LoVo (cell line): ENCODE data around the gene TUBB4B.

ENCODE experiments used
- DNase-seq: peaks from one replicate; pipeline ENCODE4 v3.0.0-alpha.2; 2016; ENCODE audit warnings: low spot score

The TUBB4B gene

DNA sequence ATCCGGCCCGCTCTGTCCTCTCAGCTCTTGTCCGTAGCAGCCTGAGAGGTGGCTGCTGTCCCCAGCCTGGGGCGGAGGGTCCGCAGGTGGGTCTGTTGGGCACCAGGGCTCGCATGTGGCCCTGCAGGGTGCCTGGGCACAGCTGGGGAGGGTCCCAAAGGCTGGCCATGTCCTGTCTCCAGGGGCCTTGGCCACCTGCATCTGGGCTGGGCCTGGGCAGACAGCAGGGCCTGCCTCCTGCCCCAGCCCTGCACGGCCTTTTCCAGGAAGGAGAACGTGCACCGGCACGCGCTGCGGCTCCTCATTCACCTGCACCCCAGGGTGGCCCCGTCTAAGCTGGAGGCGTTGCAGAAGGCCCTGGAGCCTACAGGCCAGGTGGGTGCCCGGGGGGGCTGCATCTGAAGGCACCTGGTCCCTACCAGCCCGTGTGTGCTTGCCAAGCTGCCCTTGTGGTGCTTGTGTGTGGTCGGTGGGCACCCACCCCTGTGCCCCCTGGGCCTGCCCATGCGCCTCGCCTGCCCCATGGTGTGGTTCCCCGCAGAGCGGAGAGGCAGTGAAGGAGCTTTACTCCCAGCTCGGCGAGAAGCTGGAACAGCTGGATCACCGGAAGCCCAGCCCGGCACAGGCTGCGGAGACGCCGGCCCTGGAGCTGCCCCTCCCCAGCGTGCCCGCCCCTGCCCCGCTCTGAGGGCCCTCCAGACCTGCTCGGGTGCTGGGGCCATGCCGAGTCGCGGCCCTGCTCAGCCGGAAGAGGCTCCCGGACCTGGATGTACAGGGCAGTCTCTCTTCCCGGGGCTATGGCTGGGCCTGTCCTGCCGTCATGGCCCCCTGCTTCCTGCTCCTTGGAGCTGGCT lies 31.4 kb downstream of the TUBB4B start:
- no peak for DNase-seq

- no peak for DNase-seq
Observed at GRCh38 chr9:137273095-137273490, 32.0 kb downstream of the TUBB4B start.

DNA sequence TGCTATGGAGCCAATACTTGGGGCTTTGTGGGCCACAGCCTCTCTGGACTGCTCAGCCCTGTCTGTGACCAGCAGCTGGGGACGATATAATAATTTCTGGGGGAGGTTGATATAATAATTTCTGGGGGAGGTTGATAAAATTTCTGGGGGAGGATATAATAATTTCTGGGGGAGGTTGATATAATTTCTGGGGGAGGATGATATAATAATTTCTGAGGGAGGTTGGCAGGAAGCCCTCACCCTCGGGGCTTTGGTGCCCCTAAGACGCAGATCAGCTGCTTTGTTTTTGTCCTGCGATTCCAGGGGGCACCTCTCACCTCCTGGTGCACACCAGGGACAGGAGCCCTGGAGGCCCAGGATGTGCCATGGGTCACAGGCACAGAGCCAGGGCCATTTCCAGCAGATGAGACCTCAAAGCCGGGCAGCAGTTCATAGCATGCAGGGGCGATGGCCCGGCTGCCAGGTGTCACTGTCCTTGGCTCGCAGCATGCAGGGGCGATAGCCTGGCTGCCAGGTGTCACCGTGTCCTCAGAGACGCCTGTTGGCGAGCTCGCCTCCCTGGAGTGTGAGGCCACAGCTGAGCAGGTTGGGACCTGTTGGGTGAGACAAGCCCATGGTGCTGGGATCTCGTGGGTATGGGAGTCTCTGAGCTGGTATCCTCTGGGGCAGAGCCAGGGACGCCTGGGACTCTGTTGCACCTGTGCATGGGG lies 32.7 kb downstream of the TUBB4B start:
- DNase-seq: no peak

- no peak for DNase-seq
Observed at GRCh38 chr9:137275203-137275587, 34.1 kb downstream of the TUBB4B start.

DNA sequence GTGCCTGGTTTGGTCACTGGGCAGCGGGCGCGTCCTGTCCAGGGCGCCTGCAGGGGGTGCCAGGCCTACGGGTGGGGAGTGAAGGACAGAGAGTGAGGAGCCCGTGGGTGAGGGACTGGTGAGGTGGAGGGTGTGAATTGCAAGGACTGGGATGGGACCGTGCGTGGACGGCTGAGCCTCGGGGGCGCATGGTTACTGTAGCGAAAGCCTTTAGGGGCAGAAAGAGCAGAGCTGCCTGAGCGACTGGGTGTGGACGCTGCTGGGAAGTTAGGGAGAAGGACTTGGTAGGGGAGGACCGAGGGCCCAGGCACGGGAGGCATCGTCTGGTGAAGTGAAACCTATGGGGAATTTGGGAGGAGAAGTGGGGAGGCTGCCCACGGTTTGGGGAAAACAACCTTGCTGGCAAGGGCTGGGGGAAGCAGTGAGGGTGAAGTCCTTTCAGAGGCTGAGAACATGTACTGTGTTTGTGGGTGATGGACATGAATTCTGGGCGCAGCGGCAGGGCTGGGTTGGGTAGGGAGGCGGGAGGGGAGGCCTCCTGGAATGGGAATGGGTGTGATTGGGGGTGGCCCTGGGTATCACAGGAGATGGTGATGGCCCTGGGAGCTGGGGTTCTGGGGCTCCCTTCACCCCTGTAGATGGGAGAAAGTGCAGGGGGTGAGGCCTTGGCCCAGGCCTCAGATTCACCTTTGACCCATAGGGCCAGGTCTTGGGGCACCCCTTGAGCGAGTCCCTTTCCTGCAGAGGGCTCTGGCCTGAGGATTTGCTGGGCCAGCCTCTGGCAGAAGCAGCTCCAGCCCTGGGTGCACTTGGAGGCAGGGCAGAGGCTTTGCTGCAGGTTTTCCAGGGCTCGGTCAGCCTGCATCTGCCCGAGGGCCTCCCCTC lies 34.7 kb downstream of the TUBB4B start:
- DNase-seq: no peak

DNA sequence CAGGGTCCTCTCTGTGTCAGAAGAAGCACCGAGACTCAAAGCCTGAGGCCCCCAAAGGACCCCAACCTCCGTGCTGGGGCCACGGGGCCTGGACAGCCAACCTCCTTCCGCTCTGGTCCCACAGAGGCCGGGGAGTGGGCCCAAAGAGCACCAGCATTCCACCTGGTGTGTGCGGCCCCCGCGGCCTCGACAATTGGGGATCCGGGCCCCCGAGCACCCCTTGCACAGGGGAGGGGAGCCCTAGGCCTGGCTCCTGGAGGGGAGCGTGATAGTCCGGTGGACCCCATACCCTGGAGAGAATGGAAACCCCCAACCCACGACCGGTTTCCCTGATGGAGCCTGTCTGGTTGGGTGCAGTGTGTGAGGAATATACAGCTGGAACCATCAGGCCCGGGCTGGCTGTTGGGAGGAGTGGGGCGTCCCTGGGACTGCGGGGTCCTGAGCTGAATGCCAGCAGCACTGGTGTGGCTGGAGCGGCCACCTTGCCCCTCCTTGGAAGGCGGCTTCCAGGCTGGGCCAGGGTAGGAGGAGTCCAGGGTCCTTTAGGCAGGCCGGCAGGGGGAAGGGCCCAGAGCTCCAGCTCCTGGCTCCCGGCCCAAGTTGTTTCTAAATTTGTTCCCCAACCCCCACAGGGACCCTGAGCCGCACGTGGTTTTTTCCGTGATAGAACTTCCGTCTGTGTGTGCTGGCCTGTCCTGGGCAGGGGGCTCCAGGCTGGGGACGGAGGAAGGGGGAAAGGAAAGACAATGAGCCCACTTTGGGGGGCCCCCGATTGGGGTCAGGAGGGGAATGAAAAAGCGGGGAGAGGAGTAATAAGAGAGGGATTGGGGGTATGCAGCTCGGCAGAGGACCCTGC lies 35.6 kb downstream of the TUBB4B start:
- DNase-seq: peak; percentile 51

GRCh38 chr9:137277329-137278041 lies 36.4 kb downstream of the TUBB4B start, which contains the start of gene TOR4A:
TOR4A (plus strand) TSS chr9:137277726; CDS start chr9:137278690, 964 bp downstream.
- peak; percentile 94 for DNase-seq

DNA sequence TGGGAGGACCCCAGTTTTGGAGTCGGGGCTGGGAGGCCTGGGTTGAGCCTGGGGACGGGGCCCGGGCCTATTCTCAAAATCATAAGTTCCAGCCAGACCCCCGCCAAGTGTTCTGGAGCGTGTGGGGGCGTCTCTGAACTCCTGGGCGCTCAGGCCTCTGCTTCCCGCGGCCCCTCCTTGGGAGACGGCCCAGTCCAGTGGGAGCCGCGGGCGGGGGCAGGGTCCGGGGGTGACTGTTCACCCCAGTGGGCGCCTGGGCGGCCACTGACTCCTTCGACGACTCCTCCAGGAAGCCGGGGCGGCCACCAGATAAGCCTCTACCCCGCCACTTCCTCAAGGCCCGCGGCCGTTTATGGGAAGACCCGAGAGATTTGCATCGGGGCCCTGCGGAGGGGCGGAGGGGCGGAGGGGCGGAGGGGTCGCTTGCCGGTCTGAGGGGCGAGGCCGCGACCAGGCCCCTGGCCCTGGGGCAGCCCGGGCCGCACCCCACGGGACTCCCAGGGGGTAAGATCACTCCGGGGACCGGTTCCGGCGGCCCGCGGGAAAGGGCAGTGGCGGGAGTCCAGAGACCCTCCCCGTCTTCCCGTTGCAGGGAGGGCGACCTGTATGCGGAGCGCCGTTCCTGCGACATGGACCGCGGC lies 37.1 kb downstream of the TUBB4B start:
- no peak for DNase-seq

GRCh38 chr9:137278721-137279711 lies 37.9 kb downstream of the TUBB4B start:
- DNase-seq: no peak

GRCh38 chr9:137279741-137280473 lies 38.8 kb downstream of the TUBB4B start:
- no peak for DNase-seq

DNA sequence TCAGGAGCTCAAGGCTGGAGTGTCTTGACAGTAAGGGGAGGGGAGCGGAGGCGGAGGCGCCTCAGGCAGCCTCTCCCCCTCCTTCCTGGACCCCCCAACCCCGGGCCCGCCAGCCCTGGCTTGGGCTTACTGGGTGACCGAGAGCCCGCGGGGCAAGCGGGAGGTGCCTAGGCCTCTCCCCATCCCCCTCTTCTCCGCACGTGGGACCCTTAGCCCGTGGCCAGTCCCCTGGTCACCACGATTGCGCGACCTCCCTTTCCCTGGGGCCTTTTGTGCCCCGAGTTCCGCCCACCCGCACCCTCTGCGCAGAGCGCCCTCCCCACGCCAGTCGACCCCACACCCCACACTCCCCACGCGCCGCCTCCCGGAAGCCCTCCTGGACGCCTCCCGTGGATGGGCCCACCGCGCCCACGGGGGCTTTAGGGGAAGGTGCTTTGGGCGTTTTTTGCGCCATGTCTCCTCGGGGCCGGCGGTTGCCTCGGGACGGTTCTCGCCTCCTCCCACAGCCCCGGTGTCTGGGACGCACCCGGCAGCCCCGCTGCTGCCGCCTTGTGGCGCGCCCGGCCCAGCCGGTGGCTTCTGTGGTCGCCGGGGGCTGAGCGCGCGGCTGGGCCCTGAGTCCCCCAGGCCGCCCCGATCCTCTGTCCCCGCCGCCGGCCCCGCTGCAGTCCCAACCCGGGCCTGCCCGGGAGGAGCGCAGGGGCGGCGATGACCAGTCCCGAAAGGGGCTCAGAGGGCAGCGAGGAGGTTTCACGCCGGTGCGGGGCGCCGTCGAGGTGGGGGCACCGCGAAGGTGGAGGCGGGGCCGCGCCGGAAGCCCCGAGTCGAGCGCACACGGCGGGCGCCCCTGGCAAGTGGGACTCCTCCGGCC lies 39.6 kb downstream of the TUBB4B start:
- DNase-seq: no peak

GRCh38 chr9:137281345-137282116 lies 40.4 kb downstream of the TUBB4B start:
- no peak for DNase-seq

DNA sequence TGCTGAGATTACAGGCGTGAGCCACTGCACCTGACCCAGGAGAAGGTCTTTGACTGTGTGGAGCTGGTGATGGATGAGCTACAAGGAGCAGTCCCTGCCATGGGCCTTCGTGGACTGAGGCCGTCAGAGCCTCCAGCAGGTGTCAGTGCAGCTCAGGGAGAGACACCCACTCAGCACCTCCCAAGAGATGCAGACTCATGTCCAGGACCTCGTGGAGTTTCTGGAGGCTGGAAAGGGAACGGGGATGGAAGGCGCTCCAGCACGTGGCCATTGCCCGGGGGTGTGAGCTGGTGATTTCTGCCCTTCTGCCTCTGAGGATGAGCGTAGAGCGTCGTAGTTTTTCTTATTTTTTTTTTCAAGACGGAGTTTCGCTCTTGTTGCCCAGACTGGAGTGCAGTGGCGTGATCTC lies 45.9 kb downstream of the TUBB4B start:
- peak; percentile 57 for DNase-seq

DNA sequence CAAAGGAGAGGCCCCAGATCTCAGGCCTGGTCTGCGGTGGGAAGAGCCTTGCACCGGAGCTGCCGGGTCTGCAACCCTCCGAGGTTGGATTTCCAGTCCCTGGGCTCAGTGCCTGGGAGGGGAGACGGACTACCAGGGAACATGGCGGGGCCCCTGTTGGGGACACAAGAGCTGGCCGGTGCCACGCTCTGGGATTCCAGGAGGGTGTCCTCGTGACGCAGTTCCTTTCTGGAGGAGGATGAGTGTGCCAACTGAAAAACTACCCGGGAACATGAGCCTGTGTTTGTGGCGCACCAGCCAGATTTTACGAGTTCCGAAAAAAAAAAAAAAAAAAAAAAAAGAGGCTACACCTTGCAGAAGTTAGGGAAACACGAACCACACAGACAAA lies 52.0 kb downstream of the TUBB4B start:
- DNase-seq: no peak
